HCT116 (cell line): ENCODE data around the gene PRKN. TPM values are rescaled to one million over a fixed set of nuclear protein-coding genes. Genes with fewer than 3 reads are reported as not detected.

Experiments
- ATAC-seq: fragments of 200-7000 bp; cut with Tn5 transposase; 2 replicates; pipeline ENCODE4 v1.9.1; 2020; ENCODE audit warnings: mild to moderate bottlenecking, moderate library complexity
- BruUV-seq: library from RNA; stranded (reverse); fragments of 400-500 nt; replicated peaks from 2 replicates; lab custom pipeline; 2021; lab: Mats Ljungman, UMichigan
- CTCF ChIA-PET: fragments of 300-600 bp; sonication (Branson Sonifier 250); formaldehyde crosslinking; loops from one replicate; lab custom pipeline; 2021; ENCODE audit warnings: antibody characterized with exemption; lab: Charles Lee
- POLR2A ChIA-PET: fragments of 300-600, 350-600 bp; sonication (Branson Sonifier 250); formaldehyde crosslinking; loops from one replicate; lab custom pipeline; 2021; ENCODE audit warnings: antibody characterized with exemption; lab: Charles Lee
- RAD21 ChIA-PET, 2 experiments: fragments of 300-600 bp; sonication (Branson Sonifier 250); formaldehyde crosslinking; loops; one replicate each; lab custom pipeline; 2023; ENCODE audit warnings: low total read pairs in 2 of 2; ENCODE audit not compliant: uncharacterized antibody in 2 of 2, unreplicated experiment in 2 of 2, low non-redundant PET in 1 of 2; lab: Charles Lee
- DNase-seq: peaks from one replicate; pipeline ENCODE4 v3.0.0-alpha.2; 2010; ENCODE audit warnings: low read depth, low spot score
- H2AFZ ChIP-seq: fragments of 200-600 bp; shearing (Covaris generic), sonication (generic); 2 replicates; pipeline ENCODE4 v1.6.1; 2017; ENCODE audit warnings: low read depth, mixed run types, mixed read lengths, antibody characterized with exemption, low read length; ENCODE audit not compliant: poor library complexity, severe bottlenecking
- H3K27ac ChIP-seq: 2 replicates; pipeline ENCODE4 v1.5.1; 2012; ENCODE audit warnings: low read depth, low read length
- H3K27me3 ChIP-seq: fragments of 200-600 bp; sonication (generic); 2 replicates; pipeline ENCODE4 v1.6.1; 2016; ENCODE audit warnings: mixed run types, low read length, mixed read lengths; ENCODE audit not compliant: insufficient read depth
- H3K36me3 ChIP-seq, 2 experiments: fragments of 200-500 bp in 1 of 2; fragments of 200-600 bp in 1 of 2; sonication (Bioruptor generic) in 1 of 2; sonication (generic) in 1 of 2; 2 replicates each; pipeline versions ENCODE4 v1.5.1 to v1.6.1; 2014 to 2016; ENCODE audit warnings: low read length in 2 of 2, inconsistent platforms in 1 of 2, mixed read lengths in 1 of 2, mixed run types in 1 of 2; ENCODE audit not compliant: insufficient read depth in 2 of 2, control insufficient read depth in 1 of 2
- H3K4me1 ChIP-seq, 2 experiments: fragments of 200-600 bp in 1 of 2; sonication (generic) in 1 of 2; 2 replicates each; pipeline versions ENCODE4 v1.5.1 to v1.6.1; 2012 to 2017; ENCODE audit warnings: low read length in 2 of 2, inconsistent platforms in 1 of 2, mild to moderate bottlenecking in 1 of 2, mixed read lengths in 1 of 2, mixed run types in 1 of 2, moderate library complexity in 1 of 2; ENCODE audit not compliant: insufficient read depth in 2 of 2, control insufficient read depth in 1 of 2
- H3K4me2 ChIP-seq: fragments of 200-600 bp; sonication (generic); 2 replicates; pipeline ENCODE4 v1.6.1; 2017; ENCODE audit warnings: mixed run types, low read length, mixed read lengths
- H3K4me3 ChIP-seq, 2 experiments: fragments of 200-600 bp in 1 of 2; sonication (generic) in 1 of 2; replicated peaks in 1 of 2; 2 replicates each; pipeline ENCODE4 v1.5.1; 2011 to 2016; ENCODE audit warnings: low read length in 2 of 2, control low read depth in 1 of 2, low read depth in 1 of 2, mild to moderate bottlenecking in 1 of 2, mixed read lengths in 1 of 2, mixed run types in 1 of 2
- H3K79me2 ChIP-seq: fragments of 200-600 bp; sonication (generic); 2 replicates; pipeline ENCODE4 v1.6.1; 2017; ENCODE audit warnings: mild to moderate bottlenecking, mixed run types, low read length, moderate library complexity, mixed read lengths; ENCODE audit not compliant: insufficient read depth
- H3K9ac ChIP-seq: fragments of 200-600 bp; sonication (generic); 2 replicates; pipeline ENCODE4 v1.6.1; 2016; ENCODE audit warnings: low read length, mixed read lengths
- H3K9me2 ChIP-seq: fragments of 200-600 bp; sonication (generic), shearing (Covaris generic); 2 replicates; pipeline ENCODE4 v1.6.1; 2017; ENCODE audit warnings: mixed run types, mild to moderate bottlenecking, moderate library complexity; ENCODE audit not compliant: insufficient read depth
- H3K9me3 ChIP-seq, 2 experiments: fragments of 200-500 bp in 1 of 2; fragments of 200-600 bp in 1 of 2; sonication (Bioruptor generic) in 1 of 2; sonication (generic) in 1 of 2; 2 replicates each; pipeline ENCODE4 v1.6.1; 2014 to 2017; ENCODE audit warnings: low read length in 2 of 2, mixed read lengths in 2 of 2, inconsistent platforms in 1 of 2, low read depth in 1 of 2, mild to moderate bottlenecking in 1 of 2, mixed run types in 1 of 2, moderate library complexity in 1 of 2; ENCODE audit not compliant: control insufficient read depth in 1 of 2, insufficient read depth in 1 of 2
- H4K20me1 ChIP-seq: fragments of 200-600 bp; sonication (generic), shearing (Covaris generic); 2 replicates; pipeline ENCODE4 v1.6.1; 2017; ENCODE audit warnings: mixed run types, mild to moderate bottlenecking, moderate library complexity; ENCODE audit not compliant: insufficient read depth
- CBX3 ChIP-seq: IDR thresholded peaks from 2 replicates; pipeline ENCODE4 v1.6.1; 2012; ENCODE audit warnings: low read depth
- CEBPB ChIP-seq: IDR thresholded peaks from 2 replicates; pipeline ENCODE4 v1.6.1; 2012; ENCODE audit warnings: low read depth
- CTCF ChIP-seq, 3 experiments: fragments of 200-600 bp in 1 of 3; sonication (generic) in 1 of 3; IDR thresholded peaks in 2 of 3; conservative IDR thresholded peaks in 1 of 3; 2 replicates each; pipeline ENCODE4 v1.5.1; 2012 to 2017; ENCODE audit warnings: low read depth in 2 of 3, low read length in 2 of 3, antibody characterized with exemption in 1 of 3, borderline replicate concordance in 1 of 3, control low read depth in 1 of 3, mild to moderate bottlenecking in 1 of 3, mixed read lengths in 1 of 3, mixed run types in 1 of 3, moderate library complexity in 1 of 3; ENCODE audit not compliant: insufficient read depth in 1 of 3
- EGR1 ChIP-seq: IDR thresholded peaks from 2 replicates; pipeline ENCODE4 v1.6.1; 2012; ENCODE audit warnings: low read depth
- ELF1 ChIP-seq: IDR thresholded peaks from 2 replicates; pipeline ENCODE4 v1.6.1; 2012; ENCODE audit warnings: low read depth, borderline replicate concordance
- JUND ChIP-seq: IDR thresholded peaks from 2 replicates; pipeline ENCODE4 v1.6.1; 2012
- POLR2A ChIP-seq: IDR thresholded peaks from 2 replicates; pipeline ENCODE4 v1.7.0; 2011; ENCODE audit warnings: borderline replicate concordance; ENCODE audit not compliant: insufficient read depth, insufficient read length; ENCODE audit errors: extremely low read depth
- POLR2AphosphoS5 ChIP-seq: IDR thresholded peaks from 2 replicates; pipeline ENCODE4 v1.6.1; 2011; ENCODE audit warnings: mild to moderate bottlenecking, low read depth, low read length, moderate library complexity
- RAD21 ChIP-seq: IDR thresholded peaks from 2 replicates; pipeline ENCODE4 v1.6.1; 2012; ENCODE audit warnings: low read depth, mild to moderate bottlenecking
- SP1 ChIP-seq: IDR thresholded peaks from 2 replicates; pipeline ENCODE4 v1.6.1; 2012; ENCODE audit warnings: low read depth
- SRF ChIP-seq: IDR thresholded peaks from 2 replicates; pipeline ENCODE4 v1.6.1; 2012; ENCODE audit warnings: low read depth
- TCF7L2 ChIP-seq: IDR thresholded peaks from 2 replicates; pipeline ENCODE4 v1.7.0; 2011; ENCODE audit warnings: borderline replicate concordance, inconsistent platforms; ENCODE audit not compliant: insufficient read depth, insufficient read length; ENCODE audit errors: extremely low read depth
- ZFX ChIP-seq: fragments of 450-650 bp; IDR thresholded peaks from 2 replicates; pipeline ENCODE4 v1.6.1; 2017
- ZNF274 ChIP-seq: fragments of 200-500 bp; sonication (Bioruptor generic); IDR thresholded peaks from 2 replicates; pipeline ENCODE4 v1.6.1; 2014; ENCODE audit warnings: mild to moderate bottlenecking, low read depth, low read length, inconsistent platforms
- intact Hi-C: fragments of 100-400 bp; cut with micrococcal nuclease; formaldehyde crosslinking; loops from 2 replicates; pipeline ENCODE4 v1.10.0; 2022
- total RNA-seq: library from RNA; stranded (reverse); gene quantifications from one replicate; pipeline ENCODE4 v1.2.1, GENCODE V29; 2021; ENCODE audit not compliant: unreplicated experiment
- TF ChIP-seq, protein P1 (sequence below): IDR thresholded peaks from 2 replicates; pipeline ENCODE4 v1.6.1; 2012
- TF ChIP-seq, protein P2 (sequence below): IDR thresholded peaks from 2 replicates; pipeline ENCODE4 v1.6.1; 2012; ENCODE audit warnings: low read depth
- TF ChIP-seq, protein P3 (sequence below): IDR thresholded peaks from 2 replicates; pipeline ENCODE4 v1.6.1; 2012
- TF ChIP-seq, protein P4 (sequence below): IDR thresholded peaks from 2 replicates; pipeline ENCODE4 v1.6.1; 2011; ENCODE audit warnings: mild to moderate bottlenecking, low read length, moderate library complexity; ENCODE audit not compliant: insufficient replicate concordance; ENCODE audit errors: extremely low read depth

Gene PRKN
- total RNA-seq, 1 experiment from 2014 or later = 2.6 TPM

DNA sequence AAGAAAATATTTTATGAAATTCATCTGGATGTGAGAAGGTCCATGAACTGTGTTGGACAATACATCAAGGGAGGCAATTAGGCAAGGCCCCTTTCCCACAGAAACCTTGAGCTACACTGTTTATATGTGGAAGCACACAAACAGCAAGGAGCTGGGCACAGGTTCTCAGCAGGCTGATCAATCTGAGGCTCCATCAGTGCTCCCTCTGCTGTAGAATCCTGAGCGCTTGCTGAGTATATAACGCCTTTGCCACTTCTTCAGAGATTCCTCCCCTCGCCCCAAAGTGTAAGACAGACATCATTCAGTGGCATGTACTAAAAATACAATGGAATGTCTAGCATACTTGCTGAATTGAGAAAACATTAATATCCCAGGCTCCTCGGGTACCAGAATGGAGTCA, 146.9 kb downstream of the PRKN start (continued):
- no peak for TF ChIP-seq RAD21

DNA sequence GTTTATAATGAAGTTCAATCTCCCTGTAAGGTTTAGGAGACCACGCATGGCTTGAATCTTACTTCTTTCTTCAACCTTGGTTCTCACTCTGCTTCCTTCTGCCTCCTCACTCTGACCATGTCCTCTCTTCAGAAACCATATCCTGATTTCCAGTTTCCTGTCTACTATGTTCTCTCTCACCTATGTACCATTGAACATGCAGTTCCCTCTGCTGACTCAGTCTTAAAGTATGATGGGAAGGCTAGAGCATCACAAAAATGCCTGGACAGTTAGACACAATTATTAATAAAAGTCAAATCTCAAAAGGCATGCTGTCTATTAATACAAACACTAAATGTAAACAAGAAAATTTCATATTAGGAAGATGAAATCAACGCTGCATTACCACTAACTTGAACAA, 151.6 kb downstream of the PRKN start:
- ATAC-seq = no peak
- POLR2A ChIA-PET = no interaction called here
- RAD21 ChIA-PET = no interaction called here
- Histone ChIP-seq H3K27me3 (no peaks in the 10 kb centered on the region), H3K4me2 (no peak overlapping the region), H3K27ac (no peak overlapping the region), H3K79me2 (no peaks in the 10 kb centered on the region), H2AFZ (no peak overlapping the region), H3K36me3 (no peaks in the 10 kb centered on the region), H3K4me1 (no peaks in the 10 kb centered on the region), H3K4me3 (no peak overlapping the region), H3K9ac (no peak overlapping the region), H4K20me1 (no peaks in the 10 kb centered on the region), H3K9me3 (no peaks in the 10 kb centered on the region; a peak in 2 of 4 replicates), H3K9me2 (no peaks in the 10 kb centered on the region)
- BruUV-seq = no TSS peak
- no peak for DNase-seq
- TF ChIP-seq ELF1 (no peak), CBX3 (no peak), RAD21 (no peak), JUND (no peak), ZFX (no peak), SP1 (no peak), POLR2AphosphoS5 (no peak), POLR2A (no peak), SRF (no peak), ZNF274 (no peak), TCF7L2 (no peak), CEBPB (no peak), CTCF (IDR thresholded peaks at IDR 0.05 in 2 of 3, conservative IDR thresholded peaks at IDR 0.05 in 1 of 3; ENCODE audit: borderline replicate concordance in 1 of 3, insufficient read depth in 1 of 3, low read depth in 2 of 3, low read length in 2 of 3) (no peak), EGR1 (no peak)
- TF ChIP-seq, protein P1, sequence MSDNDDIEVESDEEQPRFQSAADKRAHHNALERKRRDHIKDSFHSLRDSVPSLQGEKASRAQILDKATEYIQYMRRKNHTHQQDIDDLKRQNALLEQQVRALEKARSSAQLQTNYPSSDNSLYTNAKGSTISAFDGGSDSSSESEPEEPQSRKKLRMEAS = no peak
- TF ChIP-seq, protein P2, sequence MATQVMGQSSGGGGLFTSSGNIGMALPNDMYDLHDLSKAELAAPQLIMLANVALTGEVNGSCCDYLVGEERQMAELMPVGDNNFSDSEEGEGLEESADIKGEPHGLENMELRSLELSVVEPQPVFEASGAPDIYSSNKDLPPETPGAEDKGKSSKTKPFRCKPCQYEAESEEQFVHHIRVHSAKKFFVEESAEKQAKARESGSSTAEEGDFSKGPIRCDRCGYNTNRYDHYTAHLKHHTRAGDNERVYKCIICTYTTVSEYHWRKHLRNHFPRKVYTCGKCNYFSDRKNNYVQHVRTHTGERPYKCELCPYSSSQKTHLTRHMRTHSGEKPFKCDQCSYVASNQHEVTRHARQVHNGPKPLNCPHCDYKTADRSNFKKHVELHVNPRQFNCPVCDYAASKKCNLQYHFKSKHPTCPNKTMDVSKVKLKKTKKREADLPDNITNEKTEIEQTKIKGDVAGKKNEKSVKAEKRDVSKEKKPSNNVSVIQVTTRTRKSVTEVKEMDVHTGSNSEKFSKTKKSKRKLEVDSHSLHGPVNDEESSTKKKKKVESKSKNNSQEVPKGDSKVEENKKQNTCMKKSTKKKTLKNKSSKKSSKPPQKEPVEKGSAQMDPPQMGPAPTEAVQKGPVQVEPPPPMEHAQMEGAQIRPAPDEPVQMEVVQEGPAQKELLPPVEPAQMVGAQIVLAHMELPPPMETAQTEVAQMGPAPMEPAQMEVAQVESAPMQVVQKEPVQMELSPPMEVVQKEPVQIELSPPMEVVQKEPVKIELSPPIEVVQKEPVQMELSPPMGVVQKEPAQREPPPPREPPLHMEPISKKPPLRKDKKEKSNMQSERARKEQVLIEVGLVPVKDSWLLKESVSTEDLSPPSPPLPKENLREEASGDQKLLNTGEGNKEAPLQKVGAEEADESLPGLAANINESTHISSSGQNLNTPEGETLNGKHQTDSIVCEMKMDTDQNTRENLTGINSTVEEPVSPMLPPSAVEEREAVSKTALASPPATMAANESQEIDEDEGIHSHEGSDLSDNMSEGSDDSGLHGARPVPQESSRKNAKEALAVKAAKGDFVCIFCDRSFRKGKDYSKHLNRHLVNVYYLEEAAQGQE = no peak
- TF ChIP-seq, protein P3, sequence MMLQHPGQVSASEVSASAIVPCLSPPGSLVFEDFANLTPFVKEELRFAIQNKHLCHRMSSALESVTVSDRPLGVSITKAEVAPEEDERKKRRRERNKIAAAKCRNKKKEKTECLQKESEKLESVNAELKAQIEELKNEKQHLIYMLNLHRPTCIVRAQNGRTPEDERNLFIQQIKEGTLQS = no peak
- TF ChIP-seq, protein P4, sequence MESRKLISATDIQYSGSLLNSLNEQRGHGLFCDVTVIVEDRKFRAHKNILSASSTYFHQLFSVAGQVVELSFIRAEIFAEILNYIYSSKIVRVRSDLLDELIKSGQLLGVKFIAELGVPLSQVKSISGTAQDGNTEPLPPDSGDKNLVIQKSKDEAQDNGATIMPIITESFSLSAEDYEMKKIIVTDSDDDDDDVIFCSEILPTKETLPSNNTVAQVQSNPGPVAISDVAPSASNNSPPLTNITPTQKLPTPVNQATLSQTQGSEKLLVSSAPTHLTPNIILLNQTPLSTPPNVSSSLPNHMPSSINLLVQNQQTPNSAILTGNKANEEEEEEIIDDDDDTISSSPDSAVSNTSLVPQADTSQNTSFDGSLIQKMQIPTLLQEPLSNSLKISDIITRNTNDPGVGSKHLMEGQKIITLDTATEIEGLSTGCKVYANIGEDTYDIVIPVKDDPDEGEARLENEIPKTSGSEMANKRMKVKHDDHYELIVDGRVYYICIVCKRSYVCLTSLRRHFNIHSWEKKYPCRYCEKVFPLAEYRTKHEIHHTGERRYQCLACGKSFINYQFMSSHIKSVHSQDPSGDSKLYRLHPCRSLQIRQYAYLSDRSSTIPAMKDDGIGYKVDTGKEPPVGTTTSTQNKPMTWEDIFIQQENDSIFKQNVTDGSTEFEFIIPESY = no peak
- CTCF ChIA-PET = no interaction called here
- intact Hi-C loops = no loop called here
